ENCODE measurements around the gene ODAM.
A peak's percentile ranks its signal among the peaks of the same experiment; 100 is the strongest.

The ODAM gene

DNA sequence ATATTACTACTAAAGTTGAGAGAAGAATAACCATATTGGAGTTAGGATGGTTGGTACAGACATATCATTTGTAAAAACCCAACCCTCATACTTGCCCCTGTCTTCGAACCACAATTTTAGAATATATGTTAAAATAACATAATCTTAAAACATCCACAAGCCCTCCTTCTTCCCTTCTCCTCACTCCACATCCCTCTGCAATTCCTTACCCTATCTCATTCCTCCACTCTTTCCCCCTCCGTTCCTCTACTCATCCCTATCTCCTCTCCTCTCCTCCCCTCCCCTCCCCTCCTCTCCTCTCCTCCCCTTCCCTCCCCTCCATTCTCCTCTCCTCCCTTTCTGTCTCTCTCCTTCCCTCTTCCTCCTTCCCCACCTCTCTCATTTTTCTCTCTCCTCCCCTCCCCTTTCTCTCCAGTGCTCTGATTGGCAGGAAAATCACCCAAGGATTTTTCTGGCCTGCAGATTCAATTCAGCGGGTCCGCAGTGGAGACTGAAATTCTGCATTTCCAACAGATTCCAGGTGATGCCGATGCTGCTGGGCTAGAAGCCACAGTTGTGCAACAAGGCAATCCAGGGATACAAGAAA lies 17.4 kb upstream of the ODAM start:
- no peak for TF ChIP-seq CTCF (IDR thresholded peaks at IDR 0.05; ENCODE audit: low read depth, low read length, missing control alignments)
- no peak overlapping the region for H3K4me3 ChIP-seq (ENCODE audit: low read depth, low read length)
- DNase-seq (ENCODE audit: low read depth) = no peak

GRCh38 chr4:70179811-70180210 lies 15.7 kb upstream of the ODAM start:
- DNase-seq (ENCODE audit: low read depth) = no peak
- H3K4me3 ChIP-seq (ENCODE audit: low read depth, low read length) = no peak overlapping the region
- TF ChIP-seq CTCF (IDR thresholded peaks at IDR 0.05; ENCODE audit: low read depth, low read length, missing control alignments) = no peak

GRCh38 chr4:70181864-70182263 lies 13.7 kb upstream of the ODAM start:
- no peak overlapping the region for H3K4me3 ChIP-seq (ENCODE audit: low read depth, low read length)
- DNase-seq (ENCODE audit: low read depth) = no peak
- TF ChIP-seq CTCF (IDR thresholded peaks at IDR 0.05; ENCODE audit: low read depth, low read length, missing control alignments) = no peak

- TF ChIP-seq CTCF (IDR thresholded peaks at IDR 0.05; ENCODE audit: low read depth, low read length, missing control alignments) = no peak
- DNase-seq (ENCODE audit: low read depth) = no peak
- H3K4me3 ChIP-seq (ENCODE audit: low read depth, low read length) = no peak overlapping the region
These were observed 12.9 kb upstream of the ODAM start for GRCh38 chr4:70182517-70183167.

GRCh38 chr4:70183168-70183939 lies 12.2 kb upstream of the ODAM start:
- TF ChIP-seq CTCF (IDR thresholded peaks at IDR 0.05; ENCODE audit: low read depth, low read length, missing control alignments) = peak; percentile 67
- H3K4me3 ChIP-seq (ENCODE audit: low read depth, low read length) = no peak overlapping the region
- DNase-seq (ENCODE audit: low read depth) = peak; percentile 13

GRCh38 chr4:70183940-70184246 lies 11.6 kb upstream of the ODAM start:
- no peak for TF ChIP-seq CTCF (IDR thresholded peaks at IDR 0.05; ENCODE audit: low read depth, low read length, missing control alignments)
- DNase-seq (ENCODE audit: low read depth) = no peak
- no peak overlapping the region for H3K4me3 ChIP-seq (ENCODE audit: low read depth, low read length)

Measured in GM12864 (cell line).